Measurements from ENCODE around the gene CNR2.

CNR2 gene

GRCh38 chr1:23916209-23917131 lies 3.3 kb upstream of the CNR2 start (continued):
- TF ChIP-seq CTCF (tag by site-specific recombination; IDR thresholded peaks at IDR 0.05) (peak; percentile 73), IKZF3 (tag by site-specific recombination; IDR thresholded peaks at IDR 0.05) (no peak), TCF7L2 (IDR thresholded peaks at IDR 0.05; ENCODE audit: borderline replicate concordance, low read depth, low read length) (no peak), ZNF350 (tag by site-specific recombination; IDR thresholded peaks at IDR 0.05) (no peak), ZNF548 (tag by site-specific recombination; IDR thresholded peaks at IDR 0.05) (no peak), ZNF114 (tag by site-specific recombination; IDR thresholded peaks at IDR 0.05) (no peak), ZNF747 (tag by site-specific recombination; IDR thresholded peaks at IDR 0.05) (no peak)

GRCh38 chr1:23915466-23915865 lies 2.3 kb upstream of the CNR2 start:
- ChIA-PET CTCF (interaction anchor here (1.0 to 2.8 kb wide), 5 partner anchors 19 to 144 kb away, joined by 4 to 33 read pairs (median 7); no protein-coding TSS in a partner anchor), POLR2A (no interaction called here)
- Histone ChIP-seq H3K9me3 (ENCODE audit: control insufficient read depth, insufficient read depth, low read depth, low read length) (no peaks in the 10 kb centered on the region), H3K4me3 (ENCODE audit: low read depth, low read length) (no peak overlapping the region), H3K36me3 (ENCODE audit: control insufficient read depth in 2 of 2, insufficient read depth in 1 of 2, low read length in 2 of 2) (no peaks in the 10 kb centered on the region), H3K27ac (ENCODE audit: extremely low read depth, low read depth, low read length) (no peak overlapping the region), H3K4me1 (ENCODE audit: control insufficient read depth, insufficient read depth, low read length) (no peaks in the 10 kb centered on the region)
- TF ChIP-seq ZNF560 (tag by site-specific recombination; IDR thresholded peaks at IDR 0.05; ENCODE audit: borderline replicate concordance) (no peak), YY2 (tag by site-specific recombination; IDR thresholded peaks at IDR 0.05) (no peak), ZNF398 (tag by site-specific recombination; IDR thresholded peaks at IDR 0.05) (no peak), HOXC10 (CRISPR knock-in tag; IDR thresholded peaks at IDR 0.05) (no peak), ZNF280D (tag by site-specific recombination; IDR thresholded peaks at IDR 0.05) (no peak), SP7 (tag by site-specific recombination; IDR thresholded peaks at IDR 0.05) (no peak), ZEB2 (tag by site-specific recombination; IDR thresholded peaks at IDR 0.05) (no peak), ZNF433 (tag by site-specific recombination; IDR thresholded peaks at IDR 0.05; ENCODE audit: low read depth) (no peak), GFI1B (tag by site-specific recombination; IDR thresholded peaks at IDR 0.05) (no peak), SP3 (tag by site-specific recombination; IDR thresholded peaks at IDR 0.05) (no peak), ZNF146 (tag by site-specific recombination; IDR thresholded peaks at IDR 0.05) (no peak)
- TF ChIP-seq, protein P1, sequence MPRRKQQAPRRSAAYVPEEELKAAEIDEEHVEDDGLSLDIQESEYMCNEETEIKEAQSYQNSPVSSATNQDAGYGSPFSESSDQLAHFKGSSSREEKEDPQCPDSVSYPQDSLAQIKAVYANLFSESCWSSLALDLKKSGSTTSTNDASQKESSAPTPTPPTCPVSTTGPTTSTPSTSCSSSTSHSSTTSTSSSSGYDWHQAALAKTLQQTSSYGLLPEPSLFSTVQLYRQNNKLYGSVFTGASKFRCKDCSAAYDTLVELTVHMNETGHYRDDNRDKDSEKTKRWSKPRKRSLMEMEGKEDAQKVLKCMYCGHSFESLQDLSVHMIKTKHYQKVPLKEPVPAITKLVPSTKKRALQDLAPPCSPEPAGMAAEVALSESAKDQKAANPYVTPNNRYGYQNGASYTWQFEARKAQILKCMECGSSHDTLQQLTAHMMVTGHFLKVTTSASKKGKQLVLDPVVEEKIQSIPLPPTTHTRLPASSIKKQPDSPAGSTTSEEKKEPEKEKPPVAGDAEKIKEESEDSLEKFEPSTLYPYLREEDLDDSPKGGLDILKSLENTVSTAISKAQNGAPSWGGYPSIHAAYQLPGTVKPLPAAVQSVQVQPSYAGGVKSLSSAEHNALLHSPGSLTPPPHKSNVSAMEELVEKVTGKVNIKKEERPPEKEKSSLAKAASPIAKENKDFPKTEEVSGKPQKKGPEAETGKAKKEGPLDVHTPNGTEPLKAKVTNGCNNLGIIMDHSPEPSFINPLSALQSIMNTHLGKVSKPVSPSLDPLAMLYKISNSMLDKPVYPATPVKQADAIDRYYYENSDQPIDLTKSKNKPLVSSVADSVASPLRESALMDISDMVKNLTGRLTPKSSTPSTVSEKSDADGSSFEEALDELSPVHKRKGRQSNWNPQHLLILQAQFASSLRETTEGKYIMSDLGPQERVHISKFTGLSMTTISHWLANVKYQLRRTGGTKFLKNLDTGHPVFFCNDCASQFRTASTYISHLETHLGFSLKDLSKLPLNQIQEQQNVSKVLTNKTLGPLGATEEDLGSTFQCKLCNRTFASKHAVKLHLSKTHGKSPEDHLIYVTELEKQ (tag by site-specific recombination; IDR thresholded peaks at IDR 0.05; ENCODE audit: borderline replicate concordance): no peak

Data from HEK293 (cell line).